Measurements from ENCODE around the gene KCNS3.

KCNS3 gene

GRCh38 chr2:17933256-17933655 is 54.8 kb downstream of the KCNS3 start:
- Histone ChIP-seq H3K9ac (ENCODE audit: low read depth, low read length, poor library complexity, severe bottlenecking) (no peak overlapping the region), H3K79me2 (ENCODE audit: insufficient read depth, low read length) (no peaks in the 10 kb centered on the region), H3F3A (ENCODE audit: low read depth) (no peaks in the 10 kb centered on the region), H3K36me3 (ENCODE audit: insufficient read depth, low read length) (no peaks in the 10 kb centered on the region), H3K4me3 (ENCODE audit: low read length, poor library complexity, severe bottlenecking) (no peak overlapping the region), H3K9me2 (replicated peaks; ENCODE audit: low read depth, low read length) (no peaks in the 10 kb centered on the region), H3K4me2 (ENCODE audit: low read depth, low read length, poor library complexity, severe bottlenecking) (no peak overlapping the region), H2AFZ (ENCODE audit: low read length) (no peak overlapping the region), H3K4me1 (ENCODE audit: insufficient read depth, low read length, poor library complexity, severe bottlenecking) (no peaks in the 10 kb centered on the region), H3K27me3 (ENCODE audit: insufficient read depth, low read length, poor library complexity, severe bottlenecking) (no peaks in the 10 kb centered on the region), H4K20me1 (ENCODE audit: insufficient read depth, low read length, poor library complexity, severe bottlenecking) (no peaks in the 10 kb centered on the region), H3K9me3 (ENCODE audit: insufficient read depth, low read depth, low read length) (no peaks in the 10 kb centered on the region)
- no peak for TF ChIP-seq CTCF (conservative IDR thresholded peaks at IDR 0.05; ENCODE audit: low read length)
- no peak for TF ChIP-seq EZH2phosphoT487 (IDR thresholded peaks at IDR 0.05; ENCODE audit: borderline replicate concordance)

GRCh38 chr2:17934721-17935120 is 56.3 kb downstream of the KCNS3 start:
- Histone ChIP-seq H3K36me3 (ENCODE audit: insufficient read depth, low read length) (no peaks in the 10 kb centered on the region), H3K79me2 (ENCODE audit: insufficient read depth, low read length) (no peaks in the 10 kb centered on the region), H3K27me3 (ENCODE audit: insufficient read depth, low read length, poor library complexity, severe bottlenecking) (no peaks in the 10 kb centered on the region), H3K4me3 (ENCODE audit: low read length, poor library complexity, severe bottlenecking) (no peak overlapping the region), H3K9me2 (replicated peaks; ENCODE audit: low read depth, low read length) (no peaks in the 10 kb centered on the region), H3K4me2 (ENCODE audit: low read depth, low read length, poor library complexity, severe bottlenecking) (no peak overlapping the region), H3F3A (ENCODE audit: low read depth) (no peaks in the 10 kb centered on the region), H2AFZ (ENCODE audit: low read length) (no peak overlapping the region), H3K9me3 (ENCODE audit: insufficient read depth, low read depth, low read length) (no peaks in the 10 kb centered on the region), H3K9ac (ENCODE audit: low read depth, low read length, poor library complexity, severe bottlenecking) (no peak overlapping the region), H4K20me1 (ENCODE audit: insufficient read depth, low read length, poor library complexity, severe bottlenecking) (no peaks in the 10 kb centered on the region), H3K4me1 (ENCODE audit: insufficient read depth, low read length, poor library complexity, severe bottlenecking) (no peaks in the 10 kb centered on the region)
- TF ChIP-seq EZH2phosphoT487 (IDR thresholded peaks at IDR 0.05; ENCODE audit: borderline replicate concordance), result no peak
- no peak for TF ChIP-seq CTCF (conservative IDR thresholded peaks at IDR 0.05; ENCODE audit: low read length)

- no peaks in the 10 kb centered on the region for H3K36me3 ChIP-seq (ENCODE audit: insufficient read depth, low read length)
- no peaks in the 10 kb centered on the region for H3K79me2 ChIP-seq (ENCODE audit: insufficient read depth, low read length)
- no peaks in the 10 kb centered on the region for H4K20me1 ChIP-seq (ENCODE audit: insufficient read depth, low read length, poor library complexity, severe bottlenecking)
- H2AFZ ChIP-seq (ENCODE audit: low read length), result no peak overlapping the region
- H3K4me2 ChIP-seq (ENCODE audit: low read depth, low read length, poor library complexity, severe bottlenecking), result no peak overlapping the region
- no peaks in the 10 kb centered on the region for H3K27me3 ChIP-seq (ENCODE audit: insufficient read depth, low read length, poor library complexity, severe bottlenecking)
- H3K9me2 ChIP-seq (replicated peaks; ENCODE audit: low read depth, low read length), result no peaks in the 10 kb centered on the region
- no peaks in the 10 kb centered on the region for H3F3A ChIP-seq (ENCODE audit: low read depth)
- H3K9me3 ChIP-seq (ENCODE audit: insufficient read depth, low read depth, low read length), result no peaks in the 10 kb centered on the region
- H3K4me1 ChIP-seq (ENCODE audit: insufficient read depth, low read length, poor library complexity, severe bottlenecking), result no peaks in the 10 kb centered on the region
- H3K9ac ChIP-seq (ENCODE audit: low read depth, low read length, poor library complexity, severe bottlenecking), result no peak overlapping the region
- no peak overlapping the region for H3K4me3 ChIP-seq (ENCODE audit: low read length, poor library complexity, severe bottlenecking)
- TF ChIP-seq EZH2phosphoT487 (IDR thresholded peaks at IDR 0.05; ENCODE audit: borderline replicate concordance) (no peak), CTCF (conservative IDR thresholded peaks at IDR 0.05; ENCODE audit: low read length) (no peak)
Observed at GRCh38 chr2:17935242-17935885, 56.9 kb downstream of the KCNS3 start.

All from Loucy (cell line).